GM12875 (cell line): ENCODE results near the gene TBC1D20.

ENCODE experiments used
- H3K4me3 ChIP-seq: one replicate; pipeline ENCODE4 v1.5.1; 2011; ENCODE audit warnings: low read depth, low read length, control low read depth
- CTCF ChIP-seq: IDR thresholded peaks from 2 replicates; pipeline ENCODE4 v1.5.1; 2011; ENCODE audit warnings: low read depth, mild to moderate bottlenecking, control low read depth, inconsistent platforms, low read length, moderate library complexity, borderline replicate concordance; ENCODE audit not compliant: insufficient read depth

TBC1D20 gene

GRCh38 chr20:497979-498378 is 35.6 kb upstream of the TBC1D20 start:
- TF ChIP-seq CTCF: no peak
- H3K4me3 ChIP-seq: no peak overlapping the region

GRCh38 chr20:496126-496696 is 33.9 kb upstream of the TBC1D20 start:
- H3K4me3 ChIP-seq: no peak overlapping the region
- TF ChIP-seq CTCF: no peak

GRCh38 chr20:492159-492558 is 29.8 kb upstream of the TBC1D20 start:
- TF ChIP-seq CTCF: no peak
- no peak overlapping the region for H3K4me3 ChIP-seq

- H3K4me3 ChIP-seq: no peak overlapping the region
- no peak for TF ChIP-seq CTCF
These were observed 25.3 kb upstream of the TBC1D20 start for GRCh38 chr20:487655-488054.

GRCh38 chr20:483815-484644 is 21.7 kb upstream of the TBC1D20 start:
- no peak for TF ChIP-seq CTCF
- no peak overlapping the region for H3K4me3 ChIP-seq

GRCh38 chr20:481167-481566 is 18.8 kb upstream of the TBC1D20 start:
- TF ChIP-seq CTCF: no peak
- H3K4me3 ChIP-seq: no peak overlapping the region

GRCh38 chr20:480044-480443 is 17.7 kb upstream of the TBC1D20 start:
- TF ChIP-seq CTCF: no peak
- no peak overlapping the region for H3K4me3 ChIP-seq
